HG03442 (cell line): ENCODE results near the gene BIRC6.

Experiments used
- ATAC-seq: cut with Tn5 transposase; IDR thresholded peaks from one replicate; pipeline ENCODE4 v1.9.1; 2021; ENCODE audit warnings: mild to moderate bottlenecking, moderate library complexity; ENCODE audit not compliant: unreplicated experiment

The BIRC6 gene

DNA sequence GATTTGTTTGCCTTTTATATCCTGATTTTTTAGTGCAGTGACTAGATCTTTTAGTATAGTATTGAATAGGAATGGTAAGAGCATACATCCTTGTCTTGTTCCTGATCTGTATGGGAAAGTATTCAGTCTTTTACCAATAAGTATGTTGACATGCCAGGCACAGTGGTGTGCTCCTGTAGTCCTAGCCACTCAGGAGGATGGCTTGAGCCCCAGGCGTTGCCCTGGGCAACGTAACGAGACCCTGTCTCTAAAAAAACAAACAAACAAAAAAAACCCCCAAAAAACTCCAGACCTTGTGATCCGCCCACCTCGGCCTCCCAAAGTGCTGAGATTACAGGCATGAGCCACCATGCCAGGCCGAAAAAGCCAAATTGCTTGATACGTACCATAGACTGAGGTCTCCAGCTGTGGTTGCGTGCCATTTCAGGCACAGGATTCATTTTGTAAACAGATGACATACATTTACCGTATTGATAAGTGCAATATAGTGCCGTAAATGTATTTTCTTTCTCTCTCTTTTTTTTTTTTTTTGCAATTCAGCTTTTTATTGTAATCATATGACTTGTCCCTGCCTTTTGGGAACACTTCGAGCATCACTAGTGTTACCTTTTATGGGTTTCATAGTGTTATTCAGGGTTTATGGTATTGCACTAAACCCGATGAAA, 18.5 kb downstream of the BIRC6 start:
- no peak for ATAC-seq

DNA sequence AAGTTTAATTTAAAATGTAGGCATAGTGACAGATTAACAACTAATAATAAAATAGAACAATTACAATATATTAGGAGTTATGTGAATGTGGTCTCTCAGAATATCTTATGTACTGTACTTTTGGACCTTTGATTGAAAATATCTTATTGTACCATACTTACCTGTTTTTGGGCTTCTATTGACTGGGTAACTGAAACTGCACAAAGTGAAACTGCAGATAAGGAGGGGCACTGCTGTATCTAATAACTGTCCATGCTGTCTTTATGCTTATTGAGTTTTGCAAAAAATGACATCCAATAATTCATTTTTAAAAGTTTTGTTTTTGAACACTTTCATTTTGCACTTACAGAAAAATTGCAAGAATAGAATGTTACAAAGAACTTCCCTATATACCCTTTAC, 19.9 kb downstream of the BIRC6 start:
- ATAC-seq: no peak

DNA sequence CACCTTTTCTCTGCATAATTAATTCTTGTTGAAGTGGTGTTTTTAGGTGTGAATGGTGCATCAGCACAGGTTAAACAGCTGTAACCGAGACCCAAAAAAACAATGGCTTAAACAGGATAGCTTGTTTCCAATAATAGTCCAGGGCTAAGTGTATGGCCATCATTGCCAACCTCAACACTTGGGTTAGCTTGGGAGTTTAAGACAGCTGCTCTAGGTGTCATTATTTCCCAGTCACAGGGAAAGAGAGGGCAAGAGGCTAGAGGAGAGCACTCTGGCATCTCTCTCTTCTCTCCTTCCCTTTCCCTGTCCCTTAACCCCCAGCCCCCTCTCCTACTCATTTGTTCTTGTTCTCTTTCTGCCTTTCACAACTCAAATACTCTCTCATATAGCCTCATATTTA, 21.1 kb downstream of the BIRC6 start:
- ATAC-seq: no peak

DNA sequence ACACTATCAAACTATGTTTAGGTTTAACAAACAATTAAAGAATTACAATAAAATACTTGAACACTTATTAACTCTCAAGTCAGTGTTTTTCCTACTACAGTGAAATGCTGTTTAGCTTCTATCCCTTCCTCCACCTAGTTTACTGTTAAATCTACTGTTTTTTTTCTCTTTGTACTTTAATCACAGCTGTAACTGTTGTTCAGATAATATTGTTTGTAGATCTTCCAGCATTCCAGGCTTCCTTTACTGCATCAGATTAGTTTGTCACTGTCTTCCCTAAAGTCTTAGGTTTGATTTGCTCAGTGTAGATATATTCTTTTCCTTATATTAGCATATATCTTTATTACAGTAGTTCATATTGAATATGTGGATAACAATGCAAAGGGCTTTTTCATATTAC, 22.5 kb downstream of the BIRC6 start:
- ATAC-seq: no peak

DNA sequence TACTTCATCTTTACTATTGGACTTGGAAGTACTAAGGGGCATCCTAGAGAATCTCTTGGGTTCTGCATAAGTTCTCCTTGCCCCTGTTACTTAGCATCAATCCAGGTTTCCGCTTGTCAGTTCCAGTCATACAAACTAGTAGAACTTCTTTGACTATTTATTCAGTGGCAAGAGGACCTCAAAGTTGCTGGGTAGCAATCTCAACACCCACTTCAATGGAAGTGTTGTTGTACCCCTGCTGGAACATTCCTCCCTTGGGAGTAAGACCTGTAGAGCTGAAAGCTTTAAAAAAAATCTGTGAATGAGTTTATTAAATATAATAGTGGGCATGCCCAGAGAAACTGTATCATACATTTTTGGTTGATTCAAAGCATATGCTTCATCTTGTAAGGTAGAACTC, 27.0 kb downstream of the BIRC6 start:
- no peak for ATAC-seq

DNA sequence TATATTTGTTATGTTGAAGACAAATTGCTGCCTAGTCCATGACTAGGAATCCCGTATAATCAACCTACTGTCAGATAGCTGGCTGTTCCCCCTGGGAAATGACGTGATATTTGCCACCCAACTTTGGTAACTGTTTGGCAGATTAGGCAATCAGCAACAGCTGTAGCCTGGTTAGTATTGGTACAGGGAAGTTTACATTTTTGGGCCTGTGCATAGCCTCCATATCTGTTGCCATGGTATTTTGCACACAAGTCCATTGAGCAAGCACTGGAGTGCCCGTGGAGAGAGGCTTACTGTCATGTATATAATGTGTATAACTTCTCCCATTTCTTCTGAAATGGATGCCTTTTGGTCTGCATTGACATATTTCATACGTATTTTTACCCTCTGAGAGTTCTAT, 27.7 kb downstream of the BIRC6 start:
- no peak for ATAC-seq

DNA sequence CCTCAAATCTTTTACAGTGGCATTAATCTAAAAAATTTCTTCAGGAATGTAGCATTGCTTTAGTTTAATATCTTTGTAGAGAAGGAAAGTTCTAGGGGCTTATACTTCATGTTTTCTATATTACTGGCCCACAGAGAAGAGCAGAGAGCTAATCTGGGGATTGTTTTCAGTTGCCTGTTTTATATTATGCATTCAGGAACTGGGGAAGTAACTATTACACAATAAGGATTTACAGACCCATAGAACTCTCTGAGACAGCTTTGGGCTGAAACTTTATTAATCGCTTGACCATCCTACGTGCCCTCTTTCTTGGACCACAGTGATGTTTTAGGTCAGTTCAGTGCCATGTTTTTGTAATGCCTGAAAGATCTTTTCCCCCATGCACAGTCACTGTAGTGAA, 29.9 kb downstream of the BIRC6 start:
- ATAC-seq: no peak

DNA sequence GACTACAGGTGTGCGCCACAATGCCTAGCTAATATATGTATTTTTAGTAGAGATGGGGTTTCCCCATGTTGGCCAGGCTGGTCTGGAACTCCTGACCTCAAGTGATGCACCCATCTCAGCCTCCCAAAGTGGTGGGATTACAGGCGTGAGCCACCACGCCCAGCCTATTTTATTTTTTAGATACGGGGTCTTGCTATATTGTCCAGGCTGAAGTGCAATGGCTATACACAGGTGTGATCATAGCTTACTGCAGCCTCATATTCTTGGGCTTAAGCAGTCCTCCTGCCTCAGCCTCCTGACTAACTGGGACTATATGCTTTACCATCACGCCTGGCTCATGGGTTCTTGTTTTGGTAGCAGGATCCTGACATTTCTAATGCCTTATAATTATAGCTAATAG, 42.4 kb downstream of the BIRC6 start:
- no peak for ATAC-seq

DNA sequence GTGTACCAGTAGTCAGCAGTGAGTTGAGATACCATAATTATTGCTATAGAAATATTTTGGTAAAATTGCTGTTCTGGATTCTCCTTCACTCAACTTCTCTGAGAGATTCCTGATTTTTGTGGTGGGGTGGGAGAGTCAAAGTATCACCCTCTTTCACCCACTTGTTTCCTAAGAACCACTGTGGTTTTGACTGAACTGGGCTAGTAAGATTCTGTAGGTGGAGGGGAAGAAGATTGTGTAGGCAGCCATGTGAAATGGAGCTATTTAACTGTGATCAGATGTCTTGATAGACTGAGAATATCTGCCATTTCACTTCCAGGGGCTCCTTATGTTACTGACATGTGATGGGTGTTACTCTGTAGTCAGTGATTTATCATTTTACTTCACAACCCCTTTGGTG, 45.3 kb downstream of the BIRC6 start:
- ATAC-seq: no peak

DNA sequence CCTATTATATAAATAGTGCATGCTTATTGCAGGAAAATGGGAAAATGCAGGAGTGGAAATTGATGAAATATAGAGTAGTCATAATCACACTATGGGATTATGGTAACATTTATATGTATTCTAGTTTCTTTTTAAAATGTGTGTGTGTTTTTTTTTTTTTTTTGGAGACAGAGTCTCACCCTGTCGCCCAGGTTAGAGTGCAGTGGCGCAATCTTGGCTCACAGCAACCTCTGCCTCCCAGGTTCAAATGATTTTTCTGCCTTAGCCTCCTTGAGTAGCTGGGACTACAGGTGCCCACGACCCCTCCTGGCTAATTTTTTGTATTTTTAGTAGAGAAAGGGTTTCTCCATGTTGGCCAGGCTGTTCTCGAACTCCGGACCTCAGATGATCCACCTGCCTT, 47.0 kb downstream of the BIRC6 start:
- ATAC-seq: no peak

DNA sequence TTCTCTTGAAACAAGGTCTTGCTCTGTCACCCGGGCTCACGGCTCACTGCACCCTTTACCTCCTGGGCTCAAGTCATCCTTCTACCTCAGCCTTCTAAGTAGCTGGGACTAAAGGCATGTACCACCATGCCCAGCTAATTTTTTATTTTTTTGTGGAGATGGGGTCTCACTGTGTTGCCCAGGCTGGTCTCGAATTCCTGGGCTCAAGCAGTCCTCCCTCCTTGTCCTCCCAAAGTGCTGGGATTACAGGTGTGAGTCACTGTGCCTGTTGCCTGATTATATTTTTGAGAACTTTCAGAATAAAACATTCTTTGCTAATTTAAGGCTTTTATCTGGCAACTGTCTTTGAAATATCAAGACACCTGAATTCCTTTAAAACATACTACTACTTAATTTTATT, 47.9 kb downstream of the BIRC6 start:
- ATAC-seq: no peak

DNA sequence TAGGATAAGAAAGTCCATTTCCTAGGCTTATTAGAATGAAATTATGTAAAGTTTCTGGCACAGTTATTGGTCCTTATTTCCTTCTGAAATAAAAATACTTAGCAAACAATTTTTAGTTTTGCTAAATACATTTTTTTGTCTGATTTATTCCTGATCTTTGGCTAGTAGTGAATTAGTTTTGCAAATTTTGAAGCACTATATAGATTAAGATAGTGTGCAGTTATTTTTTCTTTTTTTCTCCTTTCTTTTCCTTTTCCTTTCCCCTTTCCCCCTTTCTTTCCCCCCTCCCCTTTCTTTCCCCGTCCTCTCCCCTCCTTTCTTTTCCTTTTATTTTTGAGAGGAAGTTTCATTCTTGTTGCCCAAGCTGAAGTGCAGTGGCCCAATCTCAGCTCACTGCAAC, 59.7 kb downstream of the BIRC6 start:
- ATAC-seq: no peak

DNA sequence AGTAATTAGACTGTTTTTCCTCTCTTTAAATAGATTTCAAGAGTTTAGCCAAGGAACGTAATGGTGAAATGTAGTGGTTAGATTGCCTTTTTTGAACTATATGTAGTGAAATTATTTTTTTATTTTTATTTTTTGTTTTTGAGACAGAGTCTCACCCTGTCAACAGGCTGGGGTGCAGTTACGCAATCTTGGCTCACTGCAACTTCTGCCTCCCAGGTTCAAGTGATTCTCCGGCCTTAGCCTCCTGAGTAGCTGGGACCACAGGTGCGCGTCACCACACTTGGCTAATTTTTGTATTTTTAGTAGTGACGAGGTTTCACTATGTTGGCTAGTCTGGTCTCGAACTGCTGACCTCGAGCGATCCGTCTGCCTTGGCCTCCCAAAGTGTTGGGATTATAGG, 60.8 kb downstream of the BIRC6 start:
- no peak for ATAC-seq

DNA sequence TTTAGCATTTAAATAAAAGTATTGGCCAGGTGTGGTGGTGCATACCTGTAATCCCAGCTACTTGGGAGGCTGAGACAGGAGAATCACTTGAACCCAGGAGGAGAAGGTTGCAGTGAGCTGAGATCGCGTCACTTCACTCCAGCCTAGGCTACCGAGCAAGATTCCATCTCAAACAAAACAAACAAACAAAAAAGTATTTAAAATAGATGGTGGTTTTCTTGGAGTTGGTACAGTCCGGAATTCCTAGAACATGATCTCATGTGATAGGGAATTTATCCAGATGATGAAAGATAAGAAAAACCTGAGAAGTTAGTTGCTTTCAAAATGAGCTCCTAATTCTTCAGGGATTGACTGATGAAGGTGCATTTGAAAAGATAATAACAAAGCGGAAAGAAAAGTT, 62.0 kb downstream of the BIRC6 start:
- ATAC-seq: no peak

DNA sequence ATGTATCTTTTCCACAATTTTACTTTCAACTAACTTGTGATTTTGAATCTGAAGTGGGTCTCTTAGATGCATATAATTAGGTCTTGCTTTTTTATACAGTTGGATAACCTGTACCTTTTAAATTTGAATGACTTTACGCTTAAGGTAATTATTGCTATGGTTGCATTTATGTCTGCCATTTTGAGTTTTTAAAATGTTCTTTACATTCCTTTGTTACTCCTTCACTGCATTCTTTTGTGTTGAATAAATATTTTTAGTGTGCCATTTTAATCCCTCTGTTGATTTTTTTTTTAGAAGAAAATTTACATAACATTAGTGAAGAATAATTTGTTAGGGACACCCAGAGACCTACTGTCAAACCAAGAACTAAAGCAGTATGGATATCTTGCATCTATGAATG, 65.3 kb downstream of the BIRC6 start:
- no peak for ATAC-seq

DNA sequence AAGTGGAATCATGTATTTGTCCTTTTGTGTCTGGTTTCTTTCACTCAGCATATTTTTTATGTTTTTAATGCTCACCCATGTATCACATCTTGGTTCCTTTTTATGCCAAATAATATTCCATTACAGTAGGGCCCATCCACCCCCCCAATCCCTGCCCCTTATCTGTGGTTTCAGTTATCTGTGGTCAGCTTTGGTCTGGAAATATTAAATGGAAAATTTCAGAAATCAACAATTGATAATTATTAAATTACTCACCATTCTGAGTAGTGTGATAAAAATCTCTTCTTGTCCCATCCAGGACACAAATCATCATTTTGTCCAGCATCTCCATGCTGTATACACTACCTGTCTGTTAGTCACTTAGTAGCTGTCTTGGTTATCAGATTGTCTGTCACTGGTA, 66.7 kb downstream of the BIRC6 start:
- ATAC-seq: no peak

DNA sequence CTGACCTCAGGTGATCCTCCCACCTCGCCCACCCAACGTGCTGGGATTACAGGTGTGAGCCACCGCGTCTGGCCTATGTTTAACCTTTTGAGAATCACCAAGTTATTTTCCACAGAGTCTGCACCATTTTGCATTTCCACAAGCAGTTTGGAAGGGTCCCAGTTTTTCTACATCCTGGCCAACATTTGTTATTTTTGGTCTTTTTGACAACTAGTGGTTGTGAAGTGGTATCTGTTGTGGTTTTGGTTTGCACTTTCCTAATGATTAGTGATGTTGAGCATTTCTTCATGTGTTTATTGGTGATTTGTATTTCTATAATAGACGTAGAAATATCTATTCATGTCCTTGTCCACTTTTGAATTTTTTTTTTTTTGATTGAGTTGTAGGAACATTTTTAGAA, 67.9 kb downstream of the BIRC6 start:
- ATAC-seq: no peak

DNA sequence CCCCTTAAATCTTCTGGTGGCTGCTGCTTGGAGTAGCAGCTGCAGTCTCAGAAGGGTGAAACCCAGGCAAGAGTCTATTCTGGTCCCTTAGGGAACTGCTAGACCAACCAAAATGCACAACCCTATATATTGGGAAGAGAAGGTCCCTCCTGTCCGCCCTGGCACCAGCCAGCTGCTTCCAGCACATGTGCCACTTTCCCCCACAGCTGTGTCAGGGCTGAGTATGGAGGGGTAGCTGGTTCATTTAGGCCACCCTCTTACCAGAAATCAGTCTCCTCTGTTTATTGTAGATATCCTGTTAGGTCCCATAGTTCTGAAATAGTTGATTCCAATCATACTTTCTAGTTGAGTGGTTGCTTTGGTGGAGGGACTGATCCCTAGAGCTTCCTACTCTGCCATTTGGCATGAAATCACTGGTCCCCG, 68.9 kb downstream of the BIRC6 start:
- ATAC-seq: no peak

DNA sequence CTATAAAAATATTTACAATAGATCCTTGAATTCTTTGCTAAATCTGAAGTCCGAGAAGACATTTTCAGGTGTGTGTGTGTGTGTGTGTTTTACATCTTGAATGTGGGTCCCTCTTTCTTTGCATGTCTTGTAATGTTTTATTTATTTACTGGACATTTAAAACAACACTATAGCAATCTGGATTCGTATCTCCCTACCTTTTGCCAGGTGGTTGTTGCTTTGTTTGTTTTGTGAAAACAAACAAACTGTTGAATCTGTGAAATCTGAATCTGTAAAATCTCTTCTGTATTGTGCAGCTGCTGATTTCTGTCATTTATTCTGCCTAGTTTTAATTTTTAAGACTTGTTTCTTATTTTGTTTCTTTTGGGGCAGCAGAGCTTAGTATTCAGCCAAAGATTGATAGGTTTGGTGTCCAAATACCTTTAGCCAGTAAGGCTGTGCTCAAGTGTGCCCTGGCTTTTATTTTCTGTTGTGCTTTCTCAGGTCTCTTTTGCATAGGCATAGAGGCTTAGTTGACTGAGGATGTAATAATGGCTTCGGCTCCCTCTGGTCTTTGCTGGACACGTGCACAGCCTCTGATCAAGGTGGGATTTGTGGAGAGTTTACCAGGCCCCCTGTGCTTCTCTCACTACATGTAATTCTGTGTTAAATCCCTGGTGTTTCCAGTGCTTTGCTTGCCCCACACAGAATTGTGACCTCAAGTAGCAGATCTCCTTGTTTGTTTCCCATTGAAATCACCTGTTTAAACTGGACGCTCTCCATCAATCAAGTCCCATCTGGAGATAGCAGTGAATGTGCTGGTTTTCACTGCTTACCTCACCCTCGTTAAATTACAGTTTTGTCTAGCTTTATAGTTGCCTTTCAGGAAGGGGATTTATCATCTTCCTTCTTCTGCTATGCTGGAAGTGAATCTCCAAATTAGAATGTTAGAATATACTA, 71.1 kb downstream of the BIRC6 start:
- ATAC-seq: no peak

DNA sequence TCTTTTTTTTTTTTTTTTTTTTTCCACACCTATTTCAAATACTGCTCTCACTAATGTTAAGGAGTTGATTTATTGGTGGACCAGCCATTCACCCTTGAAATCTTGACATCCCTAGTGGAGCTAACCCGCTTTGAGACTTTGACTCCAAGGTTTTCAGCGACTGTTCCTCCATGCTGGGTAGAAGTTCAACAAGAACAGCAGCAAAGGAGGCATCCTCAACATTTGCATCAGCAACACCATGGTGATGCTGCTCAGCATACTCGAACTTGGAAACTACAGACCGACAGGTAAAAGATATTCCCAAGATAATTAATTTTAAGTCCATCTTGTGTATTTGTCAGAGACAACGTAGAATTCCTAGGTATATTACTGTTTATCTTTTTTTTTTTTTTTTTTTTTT, 74.0 kb downstream of the BIRC6 start:
- ATAC-seq: no peak

DNA sequence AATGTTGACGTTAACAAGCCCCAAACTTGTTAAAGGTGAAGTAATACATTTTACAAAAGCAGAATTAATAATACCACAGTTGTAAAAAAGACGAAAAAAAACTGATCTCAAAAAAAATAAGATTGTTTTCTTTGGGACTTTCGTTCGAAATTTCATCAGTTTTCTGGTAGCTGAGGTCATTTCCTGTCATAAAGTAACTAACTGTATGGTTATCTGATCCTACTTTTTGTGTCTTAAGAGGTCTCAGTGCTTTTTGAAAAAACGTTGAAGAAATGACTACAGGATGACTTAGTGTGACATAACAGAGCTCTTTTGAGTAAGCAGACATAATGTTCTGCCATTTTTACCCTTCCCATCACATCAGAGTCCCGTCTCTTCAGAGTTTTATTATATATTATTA, 79.3 kb downstream of the BIRC6 start:
- no peak for ATAC-seq

DNA sequence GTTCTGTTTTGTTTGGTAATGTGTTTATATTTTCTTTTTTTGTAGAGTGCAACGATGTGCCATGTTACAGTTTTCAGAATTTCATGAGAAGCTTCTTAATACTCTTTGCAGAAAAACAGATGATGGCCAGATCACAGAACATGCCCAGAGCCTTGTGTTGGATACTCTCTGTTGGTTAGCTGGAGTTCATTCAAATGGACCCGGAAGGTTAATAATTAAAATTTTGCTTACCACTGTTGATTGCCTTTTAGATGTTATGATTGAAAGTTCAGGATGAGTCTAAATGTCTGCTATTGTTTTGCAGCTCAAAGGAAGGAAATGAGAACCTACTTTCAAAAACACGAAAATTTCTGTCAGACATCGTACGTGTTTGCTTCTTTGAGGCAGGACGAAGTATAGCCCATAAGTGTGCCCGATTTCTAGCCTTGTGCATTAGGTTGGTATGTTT, 85.2 kb downstream of the BIRC6 start:
- no peak for ATAC-seq
